Endothelial cell (in vitro differentiated cells): Measurements from ENCODE around the gene ZBTB18. TPM values are rescaled to one million over a fixed set of nuclear protein-coding genes. Genes with fewer than 3 reads are reported as not detected.

Source experiments
- DNase-seq: peaks from one replicate; pipeline ENCODE4 v3.0.0; 2021; ENCODE audit warnings: low spot score
- H3K27ac Mint-ChIP-seq: one replicate; pipeline ENCODE4 v1.8.0; 2021; ENCODE audit warnings: mixed read lengths, inconsistent platforms; ENCODE audit not compliant: unreplicated experiment
- H3K27me3 Mint-ChIP-seq: one replicate; pipeline ENCODE4 v1.8.0; 2021; ENCODE audit warnings: mild to moderate bottlenecking, moderate library complexity, mixed read lengths, inconsistent platforms; ENCODE audit not compliant: unreplicated experiment
- H3K36me3 Mint-ChIP-seq: one replicate; pipeline ENCODE4 v1.8.0; 2021; ENCODE audit warnings: mild to moderate bottlenecking, low read depth, mixed read lengths, inconsistent platforms; ENCODE audit not compliant: unreplicated experiment
- H3K4me1 Mint-ChIP-seq: one replicate; pipeline ENCODE4 v1.8.0; 2021; ENCODE audit warnings: mild to moderate bottlenecking, mixed read lengths, inconsistent platforms; ENCODE audit not compliant: unreplicated experiment
- H3K4me3 Mint-ChIP-seq: one replicate; pipeline ENCODE4 v1.8.0; 2021; ENCODE audit warnings: mild to moderate bottlenecking, mixed read lengths, inconsistent platforms; ENCODE audit not compliant: unreplicated experiment
- H3K9me3 Mint-ChIP-seq: one replicate; pipeline ENCODE4 v1.8.0; 2021; ENCODE audit warnings: mixed read lengths, inconsistent platforms; ENCODE audit not compliant: unreplicated experiment
- CTCF ChIP-seq: fragments of 200-600 bp; sonication (generic); IDR thresholded peaks from one replicate; pipeline ENCODE4 v1.5.0; 2021; ENCODE audit warnings: antibody characterized with exemption; ENCODE audit not compliant: unreplicated experiment
- total RNA-seq: library from RNA; stranded (reverse); fragmentation: NEBNext Ultra II Directional; extraction: Animal tissue kit (Norgen Biotek cat#: 25700); gene quantifications from one replicate; pipeline ENCODE4 v1.2.1, GENCODE V29; 2021; ENCODE audit not compliant: unreplicated experiment

ZBTB18 gene
- total RNA-seq, 1 donor from 2014 or later = 21.7 TPM

GRCh38 chr1:244022864-244023440, 28.1 kb upstream of the ZBTB18 start:
- no peaks in the 10 kb centered on the region for H3K4me1 Mint-ChIP-seq
- H3K27me3 Mint-ChIP-seq = peaks cover 3% of the 10 kb centered on the region
- no peak overlapping the region for H3K4me3 Mint-ChIP-seq
- H3K27ac Mint-ChIP-seq = no peak overlapping the region
- no peak for DNase-seq
- H3K36me3 Mint-ChIP-seq = no peaks in the 10 kb centered on the region
- H3K9me3 Mint-ChIP-seq = no peaks in the 10 kb centered on the region
- no peak for TF ChIP-seq CTCF

- no peak for TF ChIP-seq CTCF
- H3K9me3 Mint-ChIP-seq = no peaks in the 10 kb centered on the region
- H3K4me3 Mint-ChIP-seq = no peak overlapping the region
- H3K27me3 Mint-ChIP-seq = peaks cover 3% of the 10 kb centered on the region
- H3K27ac Mint-ChIP-seq = no peak overlapping the region
- no peak for DNase-seq
- no peaks in the 10 kb centered on the region for H3K36me3 Mint-ChIP-seq
- H3K4me1 Mint-ChIP-seq = no peaks in the 10 kb centered on the region
Observed at GRCh38 chr1:244027491-244028145, 23.5 kb upstream of the ZBTB18 start.

GRCh38 chr1:244028701-244029100, 22.4 kb upstream of the ZBTB18 start:
- Mint-ChIP-seq H3K36me3 (no peaks in the 10 kb centered on the region), H3K27ac (no peak overlapping the region), H3K9me3 (no peaks in the 10 kb centered on the region), H3K4me1 (no peaks in the 10 kb centered on the region), H3K4me3 (no peak overlapping the region), H3K27me3 (peaks cover 2% of the 10 kb centered on the region)
- DNase-seq = no peak
- no peak for TF ChIP-seq CTCF

- Mint-ChIP-seq H3K4me3 (no peak overlapping the region), H3K27me3 (peaks cover 2% of the 10 kb centered on the region), H3K9me3 (no peaks in the 10 kb centered on the region), H3K36me3 (no peaks in the 10 kb centered on the region), H3K4me1 (no peaks in the 10 kb centered on the region), H3K27ac (no peak overlapping the region)
- no peak for DNase-seq
- no peak for TF ChIP-seq CTCF
Observed at GRCh38 chr1:244029124-244029523, 22.0 kb upstream of the ZBTB18 start.

- Mint-ChIP-seq H3K9me3 (no peaks in the 10 kb centered on the region), H3K36me3 (no peaks in the 10 kb centered on the region), H3K4me1 (no peaks in the 10 kb centered on the region), H3K4me3 (no peak overlapping the region), H3K27ac (no peak overlapping the region), H3K27me3 (peaks cover 1% of the 10 kb centered on the region)
- no peak for DNase-seq
- TF ChIP-seq CTCF = no peak
Observed at GRCh38 chr1:244030481-244031040, 20.5 kb upstream of the ZBTB18 start.
